SK-N-SH (cell line): Measurements from ENCODE around the gene GPR148. TPM values are rescaled to one million over a fixed set of nuclear protein-coding genes. Genes with fewer than 3 reads are reported as not detected.

Experiments
- CTCF ChIA-PET: fragments of 300-600, 350-600 bp; formaldehyde crosslinking; extraction: SDS; loops from one replicate; lab custom pipeline; 2021; lab: Yijun Ruan, JAX
- POLR2A ChIA-PET: fragments of 350-600 bp; sonication (Branson Sonifier 250); formaldehyde crosslinking; extraction: SDS; loops from one replicate; lab custom pipeline; 2020; ENCODE audit warnings: antibody characterized with exemption, inconsistent platforms; lab: Yijun Ruan, JAX
- DNase-seq: peaks from one replicate; pipeline ENCODE4 v3.0.0; 2012
- H2AFZ ChIP-seq: fragments of 200-600 bp; sonication (generic); 2 replicates; pipeline ENCODE4 v1.8.1; 2016; ENCODE audit warnings: antibody characterized with exemption, mild to moderate bottlenecking, low read depth
- H3F3A ChIP-seq: fragments of 200-600 bp; sonication (generic); replicated peaks from 2 replicates; pipeline ENCODE3; 2016; ENCODE audit warnings: antibody characterized with exemption, mild to moderate bottlenecking; ENCODE audit not compliant: insufficient read depth
- H3K27ac ChIP-seq, 2 experiments: fragments of 200-500 bp in 1 of 2; fragments of 200-600 bp in 1 of 2; sonication (Bioruptor generic) in 1 of 2; sonication (generic), shearing (Covaris generic) in 1 of 2; 2 replicates each; pipeline versions ENCODE4 v1.5.1 to v1.6.1; 2014 to 2016; ENCODE audit warnings: low read depth in 2 of 2, inconsistent platforms in 1 of 2, low read length in 1 of 2, mild to moderate bottlenecking in 1 of 2, mixed read lengths in 1 of 2
- H3K27me3 ChIP-seq: fragments of 200-600 bp; sonication (generic), shearing (Covaris generic); 2 replicates; pipeline ENCODE4 v1.6.1; 2016; ENCODE audit warnings: mixed run types; ENCODE audit not compliant: insufficient read depth
- H3K36me3 ChIP-seq, 2 experiments: fragments of 200-500 bp in 1 of 2; fragments of 200-600 bp in 1 of 2; sonication (Bioruptor generic) in 1 of 2; sonication (generic) in 1 of 2; replicated peaks in 1 of 2; 2 replicates each; pipeline versions ENCODE3 to v1.5.1; 2014 to 2016; ENCODE audit warnings: low read length in 1 of 2, mild to moderate bottlenecking in 1 of 2; ENCODE audit not compliant: insufficient read depth in 2 of 2, control insufficient read depth in 1 of 2
- H3K4me1 ChIP-seq, 2 experiments: fragments of 200-500 bp in 1 of 2; fragments of 200-600 bp in 1 of 2; sonication (Bioruptor generic) in 1 of 2; sonication (generic), shearing (Covaris generic) in 1 of 2; 2 replicates each; pipeline versions ENCODE4 v1.5.1 to v1.6.1; 2014 to 2016; ENCODE audit warnings: low read depth in 1 of 2, low read length in 1 of 2, mixed run types in 1 of 2; ENCODE audit not compliant: insufficient read depth in 2 of 2, control insufficient read depth in 1 of 2
- H3K4me2 ChIP-seq: fragments of 200-600 bp; sonication (generic), shearing (Covaris generic); 2 replicates; pipeline ENCODE4 v1.6.1; 2017; ENCODE audit warnings: mixed run types
- H3K4me3 ChIP-seq, 2 experiments: fragments of 200-500 bp in 1 of 2; fragments of 200-600 bp in 1 of 2; sonication (Bioruptor generic) in 1 of 2; sonication (generic), shearing (Covaris generic) in 1 of 2; 2 replicates each; pipeline versions ENCODE4 v1.5.1 to v1.8.1; 2014 to 2016; ENCODE audit warnings: low read depth in 2 of 2, inconsistent platforms in 1 of 2, low read length in 1 of 2, mild to moderate bottlenecking in 1 of 2, mixed read lengths in 1 of 2, moderate library complexity in 1 of 2
- H3K79me2 ChIP-seq: fragments of 200-600 bp; sonication (generic); 2 replicates; pipeline ENCODE4 v1.8.1; 2017; ENCODE audit warnings: mild to moderate bottlenecking; ENCODE audit not compliant: insufficient read depth
- H3K9ac ChIP-seq: fragments of 200-600 bp; sonication (generic); 2 replicates; pipeline ENCODE4 v1.6.1; 2017; ENCODE audit warnings: mixed run types
- H3K9me2 ChIP-seq: fragments of 200-600 bp; sonication (generic); 2 replicates; pipeline ENCODE4 v1.6.1; 2017; ENCODE audit warnings: mixed run types
- H3K9me3 ChIP-seq: fragments of 200-600 bp; sonication (generic); 2 replicates; pipeline ENCODE4 v1.6.1; 2017; ENCODE audit warnings: mixed run types, mild to moderate bottlenecking, moderate library complexity
- H4K20me1 ChIP-seq: fragments of 200-600 bp; sonication (generic); 2 replicates; pipeline ENCODE4 v1.6.1; 2017; ENCODE audit warnings: mild to moderate bottlenecking, mixed run types; ENCODE audit not compliant: insufficient read depth
- EZH2phosphoT487 ChIP-seq: fragments of 200-600 bp; sonication (generic); IDR thresholded peaks from 2 replicates; pipeline ENCODE4 v1.6.1; 2017; ENCODE audit warnings: low read depth, mixed run types, mild to moderate bottlenecking, antibody characterized with exemption, moderate library complexity, borderline replicate concordance
- FOSL2 ChIP-seq: IDR thresholded peaks from 2 replicates; pipeline ENCODE4 v1.4.0; 2012; ENCODE audit warnings: low read depth, mild to moderate bottlenecking, moderate library complexity, borderline replicate concordance
- FOXJ3 ChIP-seq: sonication (generic); formaldehyde crosslinking; IDR thresholded peaks from 2 replicates; pipeline ENCODE4 v1.5.1; 2020; ENCODE audit warnings: mild to moderate bottlenecking, missing genetic modification reagents
- GABPA ChIP-seq: IDR thresholded peaks from 2 replicates; pipeline ENCODE4 v1.4.0; 2012; ENCODE audit warnings: low read depth, mild to moderate bottlenecking
- MXI1 ChIP-seq: IDR thresholded peaks from 2 replicates; pipeline ENCODE4 v1.6.1; 2012; ENCODE audit warnings: mild to moderate bottlenecking, low read depth, low read length, improper control_type of control experiment
- NRF1 ChIP-seq: IDR thresholded peaks from 2 replicates; pipeline ENCODE4 v1.6.1; 2012; ENCODE audit warnings: low read depth, mild to moderate bottlenecking, low read length
- POLR2AphosphoS5 ChIP-seq: IDR thresholded peaks from 2 replicates; pipeline ENCODE4 v1.6.1; 2012; ENCODE audit warnings: low read depth, low read length
- RAD21 ChIP-seq: IDR thresholded peaks from 2 replicates; pipeline ENCODE4 v1.6.1; 2012; ENCODE audit warnings: mild to moderate bottlenecking, low read length
- REST ChIP-seq: IDR thresholded peaks from 2 replicates; pipeline ENCODE4 v1.6.1; 2012; ENCODE audit warnings: mild to moderate bottlenecking, low read depth, low read length, moderate library complexity
- RFX5 ChIP-seq: IDR thresholded peaks from 2 replicates; pipeline ENCODE4 v1.6.1; 2012; ENCODE audit warnings: mild to moderate bottlenecking, improper control_type of control experiment, low read length
- SMC3 ChIP-seq: IDR thresholded peaks from 2 replicates; pipeline ENCODE4 v1.6.1; 2012; ENCODE audit warnings: low read depth, low read length, improper control_type of control experiment
- TCF12 ChIP-seq: IDR thresholded peaks from 2 replicates; pipeline ENCODE4 v1.4.0; 2012
- YY1 ChIP-seq: IDR thresholded peaks from 2 replicates; pipeline ENCODE4 v1.4.0; 2012; ENCODE audit warnings: low read depth, mild to moderate bottlenecking
- WGBS: methylation state at CpG from one replicate; pipeline ENCODE4 v1.1.6; 2017; ENCODE audit warnings: low lambda C conversion rate; 5-methylcytosine and 5-hydroxymethylcytosine counted together
- polyA plus RNA-seq, 3 experiments: library from polyadenylated mRNA; depleted of rRNA; stranded (reverse); fragments of >200 nt; gene quantifications; 2 replicates each; pipeline ENCODE4 v1.2.3, GENCODE V29; 2012
- TF ChIP-seq, protein P1 (sequence below): IDR thresholded peaks from 2 replicates; pipeline ENCODE4 v1.4.0; 2012; ENCODE audit warnings: low read depth

Gene GPR148
- polyA plus RNA-seq, 1 of the 3 experiments (the other 2 are of a cell fraction) = not detected

- Histone ChIP-seq H3K27me3 (no peaks in the 10 kb centered on the region; the same call in 1 of the 2 replicates), H3K9ac (no peak overlapping the region), H3K4me3 (no peak overlapping the region), H3K4me1 (peaks cover 0 to 27% of the 10 kb centered on the region in 2 experiments; a peak in 1 of 4 replicates), H3K79me2 (no peaks in the 10 kb centered on the region), H3K4me2 (no peak overlapping the region), H3K9me3 (no peaks in the 10 kb centered on the region), H3F3A (no peaks in the 10 kb centered on the region), H2AFZ (no peak overlapping the region), H3K27ac (no peak overlapping the region), H3K9me2 (no peaks in the 10 kb centered on the region), H4K20me1 (0 out of 2 replicates have a peak, but pooled peaks cover 3% of the 10 kb centered on the region), H3K36me3 (no peaks in the 10 kb centered on the region)
- peak; percentile 77; the same call in 1 of the 2 replicates for TF ChIP-seq REST
- no peak for TF ChIP-seq POLR2AphosphoS5
- ChIA-PET POLR2A (no interaction called here), CTCF (interaction anchor here (1.0 to 3.1 kb wide), 5 partner anchors 8 to 114 kb away, joined by 3 to 14 read pairs (median 3); no protein-coding TSS in a partner anchor)
- peak; percentile 54 for DNase-seq
- WGBS = 27% methylated on average over 9 of the region's 10 CpGs
Observed at GRCh38 chr2:130759906-130760753, 31.3 kb downstream of the GPR148 start.

GRCh38 chr2:130760754-130761751 lies 32.2 kb downstream of the GPR148 start:
- Histone ChIP-seq H3K4me3 (no peak overlapping the region), H3K27ac (no peak overlapping the region), H3K27me3 (no peaks in the 10 kb centered on the region; the same call in 1 of the 2 replicates), H3K4me2 (no peak overlapping the region), H3K9me3 (no peaks in the 10 kb centered on the region), H4K20me1 (0 out of 2 replicates have a peak, but pooled peaks cover 3% of the 10 kb centered on the region), H3K9me2 (no peaks in the 10 kb centered on the region), H3F3A (no peaks in the 10 kb centered on the region), H3K79me2 (no peaks in the 10 kb centered on the region), H2AFZ (no peak overlapping the region), H3K9ac (no peak overlapping the region), H3K36me3 (no peaks in the 10 kb centered on the region), H3K4me1 (peaks cover 0 to 21% of the 10 kb centered on the region in 2 experiments; a peak in 1 of 4 replicates)
- TF ChIP-seq EZH2phosphoT487 (no peak), POLR2AphosphoS5 (no peak), FOSL2 (no peak), RAD21 (no peak), TCF12 (no peak), NRF1 (no peak), RFX5 (no peak), MXI1 (no peak), SMC3 (no peak), YY1 (no peak), FOXJ3 (CRISPR knock-in tag) (no peak), GABPA (no peak)
- TF ChIP-seq, protein P1, sequence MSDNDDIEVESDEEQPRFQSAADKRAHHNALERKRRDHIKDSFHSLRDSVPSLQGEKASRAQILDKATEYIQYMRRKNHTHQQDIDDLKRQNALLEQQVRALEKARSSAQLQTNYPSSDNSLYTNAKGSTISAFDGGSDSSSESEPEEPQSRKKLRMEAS = no peak
- POLR2A ChIA-PET = no interaction called here
- CTCF ChIA-PET = interaction anchor here (1.0 to 3.1 kb wide), 5 partner anchors 8 to 113 kb away, joined by 3 to 14 read pairs (median 3); no protein-coding TSS in a partner anchor
- WGBS = 44% methylated on average over 14 of the region's 14 CpGs
- no peak for DNase-seq
